ENCODE results near the gene OLFML1.

The OLFML1 gene

GRCh38 chr11:7538466-7539454, 53.5 kb downstream of the OLFML1 start:
- DNase-seq (ENCODE audit: low spot score) = no peak
- no peak for TF ChIP-seq CTCF (IDR thresholded peaks at IDR 0.05; ENCODE audit: extremely low read depth, missing control alignments)

GRCh38 chr11:7540830-7541555, 55.7 kb downstream of the OLFML1 start:
- TF ChIP-seq CTCF (IDR thresholded peaks at IDR 0.05; ENCODE audit: extremely low read depth, missing control alignments) = no peak
- DNase-seq (ENCODE audit: low spot score) = no peak

- no peak for TF ChIP-seq CTCF (IDR thresholded peaks at IDR 0.05; ENCODE audit: extremely low read depth, missing control alignments)
- no peak for DNase-seq (ENCODE audit: low spot score)
Measured at GRCh38 chr11:7543302-7543701, 58.0 kb downstream of the OLFML1 start.

- DNase-seq (ENCODE audit: low spot score) = no peak
- TF ChIP-seq CTCF (IDR thresholded peaks at IDR 0.05; ENCODE audit: extremely low read depth, missing control alignments) = no peak
Measured at GRCh38 chr11:7544021-7544420, 58.7 kb downstream of the OLFML1 start.

GRCh38 chr11:7545611-7546010, 60.3 kb downstream of the OLFML1 start:
- no peak for TF ChIP-seq CTCF (IDR thresholded peaks at IDR 0.05; ENCODE audit: extremely low read depth, missing control alignments)
- DNase-seq (ENCODE audit: low spot score) = no peak

- no peak for TF ChIP-seq CTCF (IDR thresholded peaks at IDR 0.05; ENCODE audit: extremely low read depth, missing control alignments)
- DNase-seq (ENCODE audit: low spot score) = no peak
Measured at GRCh38 chr11:7546324-7546791, 61.1 kb downstream of the OLFML1 start.

GRCh38 chr11:7547687-7548086, 62.4 kb downstream of the OLFML1 start:
- DNase-seq (ENCODE audit: low spot score) = no peak
- TF ChIP-seq CTCF (IDR thresholded peaks at IDR 0.05; ENCODE audit: extremely low read depth, missing control alignments) = no peak

Measured in GM20000 (cell line).